Midbrain (tissue), 1 donor: Measurements from ENCODE around the gene CTIF.

Experiments
- DNase-seq: peaks from one replicate; lab custom pipeline; 2025; lab: John Stamatoyannopoulos, UW

Gene CTIF

GRCh38 chr18:48667276-48668254, 128.7 kb downstream of the CTIF start:
- DNase-seq: peak; percentile 41

DNA sequence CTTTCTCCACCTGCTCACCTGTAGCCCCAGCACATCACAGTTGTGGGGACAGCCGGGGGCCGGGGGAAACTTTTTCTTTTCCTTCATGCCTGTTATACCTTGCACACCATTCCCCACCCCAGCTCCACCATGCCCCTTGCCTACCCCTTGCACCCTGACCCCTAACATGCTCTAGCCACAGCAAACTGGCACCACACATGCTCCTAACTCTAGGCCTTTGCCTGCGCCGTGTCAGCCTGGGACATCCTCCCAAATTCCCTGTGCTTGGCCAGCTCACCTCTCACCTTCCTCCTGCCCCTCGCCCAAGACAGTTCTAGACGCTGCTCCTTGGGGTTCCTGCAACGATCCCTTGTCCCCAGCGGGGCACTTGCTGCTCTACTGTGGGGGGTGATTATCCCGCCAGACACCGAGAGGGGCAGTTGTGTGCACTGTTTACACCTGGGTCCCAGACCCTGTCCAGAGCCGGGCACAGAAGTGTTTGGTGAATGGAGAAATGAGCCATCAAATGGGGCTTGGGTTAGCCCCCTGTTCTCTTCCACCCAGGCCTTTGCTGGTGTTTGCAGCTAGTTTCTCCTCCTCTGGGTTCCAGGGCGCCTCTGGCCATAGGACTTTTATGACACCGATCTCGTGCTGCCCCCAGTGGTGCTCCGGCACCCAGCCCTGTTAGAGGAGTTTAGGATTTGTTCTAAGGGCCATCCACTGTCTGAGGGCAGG, 129.8 kb downstream of the CTIF start:
- no peak for DNase-seq

DNA sequence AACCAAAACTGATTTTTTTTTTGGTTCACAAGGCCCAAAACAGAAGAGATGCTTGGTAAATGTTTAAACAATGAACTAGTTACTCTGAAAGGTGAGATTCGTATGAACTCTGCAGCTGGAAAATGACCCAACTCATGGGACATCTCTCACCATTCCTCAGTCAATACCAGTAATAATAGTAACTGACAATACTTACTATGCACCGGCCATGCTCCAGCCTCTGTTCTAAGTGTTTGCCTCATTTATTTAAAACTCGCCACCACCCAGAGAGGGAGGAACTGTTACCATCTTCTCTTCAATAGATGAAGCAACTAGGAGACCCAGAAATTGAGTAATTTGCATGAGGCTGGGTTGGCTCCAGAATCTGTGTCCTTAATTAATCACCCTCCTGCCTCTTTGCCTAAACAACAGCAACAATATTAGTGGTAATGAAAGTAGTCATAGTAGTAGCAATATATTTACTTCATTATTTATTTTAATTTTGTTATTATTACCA, 130.4 kb downstream of the CTIF start:
- no peak for DNase-seq

DNA sequence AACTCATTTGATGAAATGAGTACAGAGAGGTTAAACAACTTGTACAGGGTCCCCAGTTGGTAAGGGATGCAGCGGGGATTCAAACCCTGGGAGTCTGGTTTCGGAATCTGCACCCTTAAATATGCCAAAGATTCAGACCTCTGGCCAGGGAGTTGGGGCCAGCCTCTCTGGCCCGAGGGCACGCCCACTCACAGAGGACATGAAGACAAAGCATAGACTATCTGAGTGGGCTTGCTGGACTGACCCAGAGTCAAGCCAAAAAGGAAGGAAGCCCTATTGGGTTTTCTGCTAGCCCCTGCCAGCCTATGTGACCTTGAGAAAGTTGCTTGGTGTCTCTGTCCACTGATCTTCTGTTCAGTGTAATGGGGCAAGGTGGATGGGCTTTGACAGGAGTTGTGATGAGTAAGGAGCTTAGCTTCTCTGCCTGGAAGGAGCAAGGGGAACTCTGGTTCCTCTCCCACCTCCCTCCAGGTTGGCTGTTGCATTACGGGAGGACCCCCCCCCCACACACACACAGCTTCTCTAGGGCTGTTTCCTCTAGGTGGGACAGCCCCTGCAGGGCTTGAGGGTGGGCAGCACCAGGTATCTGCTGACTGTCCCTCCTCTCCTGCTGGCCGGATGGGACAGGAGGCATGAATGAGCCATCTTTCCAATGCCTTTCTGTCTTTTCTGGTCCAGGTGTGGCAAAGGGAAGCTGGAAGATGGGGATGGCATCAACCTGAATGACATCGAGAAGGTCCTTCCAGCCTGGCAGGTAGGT, 131.3 kb downstream of the CTIF start:
- no peak for DNase-seq

DNA sequence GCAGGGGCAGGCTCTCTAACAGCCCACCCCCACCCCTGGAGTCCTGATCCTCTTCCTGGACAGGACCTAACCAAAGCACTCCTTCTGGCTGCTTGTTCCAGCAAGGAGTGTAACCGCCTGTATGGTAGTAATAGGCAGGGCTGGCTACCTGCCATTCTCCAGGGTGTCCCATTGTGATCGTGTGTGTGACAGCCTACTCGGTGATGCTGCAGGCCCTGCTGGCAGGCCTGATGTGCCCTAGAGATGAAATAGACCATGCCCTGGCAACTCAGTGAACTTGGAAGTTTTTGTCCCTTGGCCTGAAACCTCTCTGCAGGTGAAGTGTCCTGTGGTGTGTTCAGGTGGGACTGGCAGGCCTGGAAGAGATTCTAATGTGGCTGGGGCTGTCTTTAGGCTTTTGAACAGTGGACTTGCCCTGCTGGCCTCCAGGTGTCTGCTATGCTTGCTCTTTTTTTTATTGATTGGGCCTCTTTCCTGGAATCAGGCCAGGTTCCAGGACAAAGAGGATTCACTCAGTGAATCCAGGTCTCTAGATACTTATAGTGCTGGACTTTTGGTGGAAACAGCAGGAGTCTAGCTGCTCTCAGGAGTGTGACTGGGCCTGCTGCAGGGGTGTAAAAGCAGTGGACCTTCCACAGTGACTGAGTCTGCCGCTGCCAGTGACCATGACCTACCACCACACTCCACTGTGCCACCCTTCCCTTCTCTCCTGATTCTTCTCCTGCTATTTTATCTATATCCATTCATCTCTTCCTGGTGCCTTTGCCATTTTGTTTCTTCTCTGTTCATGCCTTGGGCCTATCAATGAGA, 132.1 kb downstream of the CTIF start:
- DNase-seq: no peak

DNA sequence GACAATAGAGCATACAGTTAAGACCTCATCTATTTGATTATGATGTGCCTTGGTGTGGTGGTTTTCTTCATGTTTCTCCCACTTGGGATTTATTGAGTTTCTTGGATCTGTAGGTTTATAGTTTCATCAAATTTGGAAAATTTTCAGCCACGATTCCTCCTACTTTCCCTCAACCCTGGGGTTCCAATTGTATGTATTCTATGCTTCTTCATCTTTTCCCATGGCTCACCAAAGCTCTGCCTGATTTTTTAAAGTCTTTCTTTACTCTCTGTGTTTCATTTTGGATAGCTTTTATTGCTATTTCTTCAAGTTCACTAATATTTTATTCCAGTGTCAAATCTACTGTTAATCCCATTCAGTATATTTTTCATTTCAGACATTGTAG, 132.7 kb downstream of the CTIF start:
- no peak for DNase-seq

DNA sequence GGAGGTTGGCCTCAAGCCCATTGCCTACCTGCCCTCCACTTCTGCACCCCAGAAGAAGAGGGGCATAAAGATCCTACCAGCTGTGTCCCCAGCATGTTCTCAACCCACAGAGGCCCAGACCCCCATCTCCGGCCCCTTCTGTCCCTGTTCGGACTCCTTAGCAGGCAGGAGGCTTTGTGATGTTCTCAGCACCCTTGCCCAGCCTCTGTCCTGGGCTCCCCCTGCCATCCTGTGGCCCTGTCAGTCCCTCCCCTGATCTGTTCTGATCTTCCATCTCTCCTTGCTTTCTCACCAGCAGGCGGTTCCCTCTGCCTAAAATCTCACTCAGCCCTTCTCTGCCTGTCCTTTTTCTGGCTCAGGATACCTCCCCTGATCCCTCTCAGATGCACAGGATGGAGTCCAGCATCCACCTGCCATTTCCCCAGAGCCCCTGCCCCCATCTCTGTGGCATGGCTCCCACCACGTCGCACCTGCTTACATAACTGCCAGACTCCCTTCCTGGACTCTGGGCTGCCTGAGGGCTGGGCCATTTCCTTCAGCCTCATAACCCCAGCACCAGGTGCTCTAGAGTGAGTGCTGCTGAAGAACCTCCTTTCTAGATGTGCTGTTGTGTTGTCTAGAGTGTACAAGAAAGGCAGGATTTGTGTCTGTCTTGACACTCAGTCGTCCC, 134.0 kb downstream of the CTIF start:
- no peak for DNase-seq

DNA sequence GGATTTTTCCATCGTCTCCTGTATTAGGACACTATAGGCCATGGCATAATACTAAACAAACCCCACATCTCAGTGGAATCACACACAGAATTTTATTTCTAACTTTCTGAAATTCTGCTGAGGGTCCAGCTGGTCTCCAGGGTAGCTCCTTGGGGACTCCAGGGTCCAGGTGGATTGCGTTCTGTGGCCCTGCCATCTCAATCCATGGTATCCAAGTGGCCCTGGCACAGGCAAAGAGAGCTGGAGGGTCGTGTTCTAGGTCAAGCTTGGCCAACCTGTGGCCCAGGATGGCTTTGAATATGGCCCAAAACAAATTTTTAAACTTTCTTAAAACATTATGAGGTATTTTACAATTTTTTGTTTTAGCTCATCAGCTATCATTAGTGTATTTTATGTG, 134.6 kb downstream of the CTIF start:
- no peak for DNase-seq

DNA sequence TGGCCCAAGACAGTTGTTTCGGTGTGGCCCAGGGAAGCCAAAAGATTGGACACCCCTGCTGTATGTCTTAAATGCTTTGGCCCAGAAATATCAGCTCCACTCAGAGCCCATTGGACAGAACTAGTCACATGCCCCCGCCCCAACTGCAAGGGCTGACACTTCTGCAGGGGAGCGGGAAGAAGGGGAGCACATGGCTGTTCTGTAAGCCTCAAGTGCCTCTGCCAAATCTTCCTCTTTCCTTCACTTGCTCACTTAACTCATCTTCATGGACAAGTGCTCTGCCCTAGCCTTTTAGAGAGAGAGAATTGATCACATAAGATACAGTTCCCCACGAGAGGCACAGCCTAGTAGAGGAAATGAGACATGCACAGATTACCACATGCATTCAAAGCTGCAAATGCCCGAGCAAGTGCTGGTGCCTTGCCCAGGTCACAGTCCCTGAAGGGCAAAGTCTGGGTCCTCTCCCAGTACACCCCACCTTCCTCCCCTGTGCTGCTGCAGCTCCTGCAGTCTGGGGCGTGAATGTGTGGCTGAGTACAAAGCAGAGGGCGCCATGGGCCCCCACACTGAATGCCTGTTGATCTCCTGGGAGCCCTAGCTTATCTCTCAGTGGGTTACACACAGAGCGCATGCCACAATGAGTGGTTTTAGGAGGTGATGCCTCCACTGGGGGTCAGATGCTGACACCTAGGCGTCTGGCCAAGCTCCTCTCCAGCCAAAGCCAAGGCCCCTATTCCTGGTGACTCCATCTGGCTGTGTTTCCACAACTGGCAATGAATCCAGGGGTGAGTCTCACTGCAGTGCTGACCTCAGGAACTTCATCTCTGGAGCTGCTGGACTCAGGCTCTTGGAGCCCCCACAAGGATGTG, 135.3 kb downstream of the CTIF start:
- DNase-seq: no peak

- DNase-seq: no peak
Observed at GRCh38 chr18:48674758-48675351, 136.0 kb downstream of the CTIF start.

GRCh38 chr18:48675352-48675761, 136.5 kb downstream of the CTIF start:
- DNase-seq: peak; percentile 91

- DNase-seq: no peak
Observed at GRCh38 chr18:48675912-48676311, 137.1 kb downstream of the CTIF start.

DNA sequence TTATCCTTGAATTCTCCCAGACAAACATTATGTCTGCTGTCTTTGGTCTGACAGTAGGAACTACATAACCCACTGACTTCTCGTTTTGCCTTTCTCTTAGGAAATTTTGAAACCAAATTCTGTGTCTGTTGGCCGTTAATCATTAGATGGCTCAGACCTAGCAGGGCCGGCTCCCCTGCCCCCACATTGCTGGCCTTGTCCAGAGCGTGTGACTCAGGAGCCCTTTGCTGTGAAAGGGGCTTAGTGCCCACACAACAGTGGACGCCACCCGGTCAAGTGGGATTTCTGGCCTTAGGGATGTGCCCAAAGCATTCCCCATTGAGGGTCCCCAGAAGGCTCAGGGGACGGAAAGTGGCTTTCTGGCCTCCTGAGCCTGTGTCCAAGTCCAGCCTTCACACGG, 137.5 kb downstream of the CTIF start:
- DNase-seq: no peak

- peak; percentile 77 for DNase-seq
Observed at GRCh38 chr18:48676756-48677368, 138.0 kb downstream of the CTIF start.

GRCh38 chr18:48678237-48679115, 139.6 kb downstream of the CTIF start:
- no peak for DNase-seq

DNA sequence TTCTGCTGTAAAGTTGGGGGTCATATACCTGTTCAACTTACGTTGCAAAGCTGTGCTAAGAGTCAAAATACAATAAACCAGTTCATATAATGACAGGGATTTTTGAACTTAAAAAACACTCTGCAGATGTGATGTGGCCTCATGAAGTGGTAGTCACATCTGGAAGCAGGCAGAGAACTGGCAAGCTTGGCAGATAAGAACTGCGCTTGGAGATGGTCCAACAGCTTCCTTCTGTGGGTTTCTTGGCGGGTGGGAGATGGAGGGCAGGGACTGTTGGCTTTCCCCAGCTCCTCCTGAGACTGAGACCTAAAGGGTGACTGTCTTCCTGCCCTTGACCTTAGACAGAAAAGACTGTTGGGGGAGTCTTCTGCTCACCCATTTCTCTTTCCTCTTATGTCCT, 140.4 kb downstream of the CTIF start:
- no peak for DNase-seq

DNA sequence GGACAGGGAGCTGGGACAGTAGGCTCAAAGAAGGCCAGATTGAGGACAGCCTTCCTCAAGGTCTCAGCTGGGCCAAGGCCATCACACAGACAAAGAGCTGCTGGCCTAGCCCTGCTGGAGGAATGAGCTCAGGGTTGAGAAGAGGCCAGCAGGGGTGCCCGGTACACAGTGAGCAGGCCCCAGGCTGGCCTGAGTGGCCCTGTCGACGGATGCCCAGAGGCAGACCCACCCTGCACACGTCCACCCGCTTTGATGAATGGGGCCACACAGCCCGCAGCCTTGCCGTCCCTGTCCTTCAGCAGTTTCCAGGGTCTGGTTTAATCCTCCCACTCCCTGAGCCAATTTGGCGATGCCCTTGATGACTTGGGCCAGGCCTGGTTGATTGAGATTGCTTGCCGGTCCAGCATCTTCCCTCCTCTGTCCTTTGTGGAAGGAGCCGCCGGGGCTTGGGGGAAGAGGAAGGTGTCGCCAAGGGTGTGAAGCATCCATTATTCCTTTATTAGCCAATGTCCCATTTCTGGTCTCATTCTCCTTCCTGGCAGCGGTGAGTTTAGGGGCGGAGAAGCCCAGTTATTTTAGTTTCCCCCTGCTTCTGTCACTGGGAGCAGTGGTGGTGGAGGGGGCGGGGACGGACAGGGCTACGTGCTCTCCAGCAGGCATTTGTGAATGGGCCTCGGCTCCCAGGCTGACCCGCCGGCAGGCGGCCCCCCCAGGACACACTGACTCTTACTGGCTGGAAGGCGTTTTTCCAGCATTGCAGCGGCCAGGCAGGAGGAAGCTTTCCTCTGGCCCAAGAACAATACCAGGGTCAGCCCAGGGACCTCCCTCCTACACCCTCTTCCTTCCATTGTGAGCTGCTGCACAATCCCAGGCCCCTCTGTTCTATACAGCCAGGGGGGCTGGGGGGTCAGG, 141.8 kb downstream of the CTIF start:
- peak; percentile 42 for DNase-seq
